HepG2 (cell line): ENCODE data around the gene SDC1. TPM values are rescaled to one million over a fixed set of nuclear protein-coding genes. Genes with fewer than 3 reads are reported as not detected.
"Not testable (repeated sequence)": the region's sequence is repeated elsewhere in the genome, so short reads cannot be mapped to it uniquely, and the experiment has no call there.

ENCODE experiments used
- ATAC-seq: fragments of 200-7000 bp; cut with Tn5 transposase; 3 replicates; pipeline ENCODE4 v1.9.1; 2020; ENCODE audit warnings: mild to moderate bottlenecking, moderate library complexity
- BruUV-seq: library from RNA; stranded (reverse); fragments of 400-500 nt; replicated peaks from 2 replicates; lab custom pipeline; 2021; lab: Mats Ljungman, UMichigan
- CTCF ChIA-PET: fragments of 300-600 bp; formaldehyde crosslinking; extraction: SDS; loops from one replicate; lab custom pipeline; 2021; ENCODE audit warnings: low total read pairs, inconsistent platforms, low intra/inter-chr PET ratio; lab: Yijun Ruan, JAX
- POLR2A ChIA-PET: fragments of 350-600 bp; sonication (Branson Sonifier 250); formaldehyde crosslinking; loops from one replicate; lab custom pipeline; 2020; ENCODE audit warnings: antibody characterized with exemption, inconsistent platforms; lab: Yijun Ruan, JAX
- DNase-seq: peaks from one replicate; pipeline ENCODE4 v3.0.0-alpha.2; 2015; ENCODE audit warnings: low spot score
- FAIRE-seq: peaks from 3 replicates; lab custom pipeline; 2011; peaks lifted over from hg19 to GRCh38; lab: Jason Lieb, UNC
- H2AFZ ChIP-seq: one replicate; pipeline ENCODE4 v1.6.1; 2011; ENCODE audit warnings: low read length, inconsistent platforms
- H3K27ac ChIP-seq: fragments of 300-600 bp; 3 replicates; pipeline ENCODE4 v1.8.0; 2011; ENCODE audit warnings: mixed run types, mild to moderate bottlenecking, mixed read lengths, low read length, inconsistent platforms; ENCODE audit not compliant: insufficient read depth; ENCODE audit errors: extremely low read length
- H3K27me3 ChIP-seq, 2 experiments: fragments of 200-600 bp in 1 of 2; 2 replicates in 1 of 2; 3 replicates in 1 of 2; pipeline versions ENCODE4 v1.6.0 to v1.8.0; 2011; ENCODE audit warnings: low read length in 2 of 2, mild to moderate bottlenecking in 2 of 2, moderate library complexity in 2 of 2, inconsistent platforms in 1 of 2; ENCODE audit not compliant: insufficient read depth in 2 of 2, control insufficient read depth in 1 of 2
- H3K36me3 ChIP-seq, 2 experiments: fragments of 200-600 bp in 1 of 2; replicated peaks in 1 of 2; 2 replicates in 1 of 2; 3 replicates in 1 of 2; pipeline versions ENCODE4 v1.5.1 to v1.8.0; 2011; ENCODE audit warnings: low read length in 2 of 2, inconsistent platforms in 1 of 2; ENCODE audit not compliant: insufficient read depth in 2 of 2, control insufficient read depth in 1 of 2
- H3K4me1 ChIP-seq: 2 replicates; pipeline ENCODE4 v1.5.1; 2012; ENCODE audit warnings: low read length, inconsistent platforms; ENCODE audit not compliant: insufficient read depth
- H3K4me2 ChIP-seq: 2 replicates; pipeline ENCODE4 v1.6.0; 2011; ENCODE audit warnings: low read depth, low read length, inconsistent platforms
- H3K4me3 ChIP-seq, 3 experiments: fragments of 200-600 bp in 1 of 3; sonication (generic), shearing (Covaris generic) in 1 of 3; replicated peaks in 1 of 3; 2 replicates each; pipeline ENCODE4 v1.5.1; 2011 to 2016; ENCODE audit warnings: low read length in 3 of 3, inconsistent platforms in 2 of 3, low read depth in 2 of 3, mild to moderate bottlenecking in 2 of 3, control low read depth in 1 of 3, mixed read lengths in 1 of 3; ENCODE audit not compliant: insufficient read depth in 1 of 3
- H3K79me2 ChIP-seq: one replicate; pipeline ENCODE4 v1.6.1; 2011; ENCODE audit warnings: low read length, inconsistent platforms; ENCODE audit not compliant: insufficient read depth
- H3K9ac ChIP-seq: 2 replicates; pipeline ENCODE4 v1.6.0; 2011; ENCODE audit warnings: mild to moderate bottlenecking, low read depth, low read length, inconsistent platforms; ENCODE audit not compliant: insufficient read depth
- H3K9me3 ChIP-seq: 2 replicates; pipeline ENCODE4 v1.5.1; 2012; ENCODE audit warnings: mild to moderate bottlenecking, low read length
- H4K20me1 ChIP-seq: 2 replicates; pipeline ENCODE4 v1.6.0; 2011; ENCODE audit warnings: inconsistent platforms, mild to moderate bottlenecking, low read length, moderate library complexity; ENCODE audit not compliant: insufficient read depth
- ARNT2 ChIP-seq: sonication (generic); formaldehyde crosslinking; IDR thresholded peaks from 2 replicates; pipeline ENCODE4 v1.8.0; 2022; ENCODE audit warnings: mild to moderate bottlenecking, low read depth, missing genetic modification reagents, moderate library complexity
- CHD2 ChIP-seq: IDR thresholded peaks from 2 replicates; pipeline ENCODE4 v1.6.1; 2011; ENCODE audit warnings: low read depth, low read length, improper control_type of control experiment
- ELF3 ChIP-seq: IDR thresholded peaks from 2 replicates; pipeline ENCODE4 v1.6.1; 2016; ENCODE audit warnings: missing genetic modification reagents, missing compliant biosample characterization
- FOXP1 ChIP-seq, 2 experiments: fragments of 450-650 bp in 1 of 2; IDR thresholded peaks; 2 replicates each; pipeline ENCODE4 v1.6.1; 2017 to 2018; ENCODE audit warnings: antibody characterized with exemption in 1 of 2
- HDAC2 ChIP-seq: sonication (generic); formaldehyde crosslinking; IDR thresholded peaks from 2 replicates; pipeline ENCODE4 v1.4.0; 2020; ENCODE audit warnings: missing genetic modification reagents
- HNRNPLL ChIP-seq: fragments of 200-400 bp; formaldehyde crosslinking; IDR thresholded peaks from 2 replicates; pipeline ENCODE4 v1.6.1; 2017; ENCODE audit warnings: mild to moderate bottlenecking, low read depth, low read length; ENCODE audit not compliant: poor library complexity, severe bottlenecking
- KLF16 ChIP-seq, 2 experiments: sonication (generic) in 1 of 2; formaldehyde crosslinking in 1 of 2; IDR thresholded peaks; 2 replicates each; pipeline versions ENCODE4 v1.6.1 to v1.8.0; 2016 to 2023; ENCODE audit warnings: missing genetic modification reagents in 2 of 2, missing compliant biosample characterization in 1 of 2
- MTA1 ChIP-seq: sonication (generic); formaldehyde crosslinking; IDR thresholded peaks from 2 replicates; pipeline ENCODE4 v1.4.0; 2020; ENCODE audit warnings: missing genetic modification reagents, mild to moderate bottlenecking, borderline replicate concordance
- RELA ChIP-seq: sonication (generic); formaldehyde crosslinking; IDR thresholded peaks from 2 replicates; pipeline ENCODE4 v1.4.0; 2020; ENCODE audit warnings: missing genetic modification reagents
- ZEB1 ChIP-seq: IDR thresholded peaks from 2 replicates; pipeline ENCODE4 v1.6.1; 2012; ENCODE audit warnings: mild to moderate bottlenecking, low read depth, inconsistent platforms; ENCODE audit not compliant: insufficient replicate concordance
- ZFX ChIP-seq: sonication (generic); formaldehyde crosslinking; IDR thresholded peaks from 2 replicates; pipeline ENCODE4 v1.4.0; 2020; ENCODE audit warnings: mild to moderate bottlenecking, low read depth, missing genetic modification reagents, moderate library complexity
- ZFY ChIP-seq: sonication (generic); formaldehyde crosslinking; IDR thresholded peaks from 2 replicates; pipeline ENCODE4 v1.4.0; 2020; ENCODE audit warnings: missing genetic modification reagents
- ZNF101 ChIP-seq: sonication (generic); formaldehyde crosslinking; IDR thresholded peaks from 2 replicates; pipeline ENCODE4 v1.4.0; 2020; ENCODE audit warnings: mild to moderate bottlenecking, low read depth, missing genetic modification reagents, borderline replicate concordance
- ZNF121 ChIP-seq: sonication (generic); formaldehyde crosslinking; IDR thresholded peaks from 2 replicates; pipeline ENCODE4 v1.5.0; 2020; ENCODE audit warnings: mild to moderate bottlenecking, missing genetic modification reagents
- ZNF296 ChIP-seq: sonication (generic); formaldehyde crosslinking; conservative IDR thresholded peaks from 2 replicates; pipeline ENCODE4 v1.5.0; 2020; ENCODE audit warnings: mild to moderate bottlenecking, missing genetic modification reagents
- ZNF317 ChIP-seq: sonication (generic); formaldehyde crosslinking; IDR thresholded peaks from 2 replicates; pipeline ENCODE4 v1.5.0; 2020; ENCODE audit warnings: mild to moderate bottlenecking, missing genetic modification reagents
- ZNF343 ChIP-seq: sonication (generic); formaldehyde crosslinking; IDR thresholded peaks from 2 replicates; pipeline ENCODE4 v1.4.0; 2020; ENCODE audit warnings: mild to moderate bottlenecking, missing genetic modification reagents
- ZNF501 ChIP-seq: sonication (generic); formaldehyde crosslinking; IDR thresholded peaks from 2 replicates; pipeline ENCODE4 v1.5.1; 2020; ENCODE audit warnings: mild to moderate bottlenecking, moderate library complexity, missing genetic modification reagents
- ZNF547 ChIP-seq: sonication (generic); formaldehyde crosslinking; IDR thresholded peaks from 2 replicates; pipeline ENCODE4 v1.5.1; 2020; ENCODE audit warnings: mild to moderate bottlenecking, missing genetic modification reagents
- ZSCAN22 ChIP-seq: sonication (generic); formaldehyde crosslinking; IDR thresholded peaks from 2 replicates; pipeline ENCODE4 v1.4.0; 2020; ENCODE audit warnings: mild to moderate bottlenecking, missing genetic modification reagents
- WGBS: methylation state at CpG from one replicate; pipeline ENCODE4 v1.1.6; 2017; ENCODE audit warnings: low lambda C conversion rate; 5-methylcytosine and 5-hydroxymethylcytosine counted together
- in situ Hi-C: cut with HindIII; loops from 2 replicates; pipeline ENCODE4 v1.10.0; 2017; ENCODE audit warnings: low pct_unique_long_range_greater_than_20kb; ENCODE audit not compliant: extremely low pct_ligation_motif_present
- intact Hi-C: fragments of 100-400 bp; cut with micrococcal nuclease; formaldehyde crosslinking; loops from one replicate; pipeline ENCODE4 v1.10.0; 2022; ENCODE audit not compliant: unreplicated experiment
- polyA plus RNA-seq, 8 experiments: library from polyadenylated mRNA; depleted of rRNA in 3 of 8; stranded (reverse) in 7 of 8; unstranded in 1 of 8; fragments of >200 nt; fragmentation: Illumina TruSeq in 4 of 8; extraction: Trizol in 4 of 8; gene quantifications; 2 replicates each; pipeline versions ENCODE4 v1.2.1 to v1.2.3, GENCODE V29; 2011 to 2016; ENCODE audit warnings: low read depth in 4 of 8, missing spikeins in 1 of 8, mixed read lengths in 1 of 8; ENCODE audit not compliant: insufficient read depth in 1 of 8
- total RNA-seq, 5 experiments: library from RNA; depleted of rRNA; stranded (reverse); fragments of >200 nt; fragmentation: Illumina TruSeq; extraction: Trizol; gene quantifications; 2 replicates each; pipeline ENCODE4 v1.2.3, GENCODE V29; 2016; ENCODE audit warnings: low read depth in 1 of 5

SDC1 gene
- total and polyA plus RNA-seq, 2 of the 13 experiments (the other 11 are each of a cell fraction or from before 2014, with no cell fraction given): 108 to 119 TPM

DNA sequence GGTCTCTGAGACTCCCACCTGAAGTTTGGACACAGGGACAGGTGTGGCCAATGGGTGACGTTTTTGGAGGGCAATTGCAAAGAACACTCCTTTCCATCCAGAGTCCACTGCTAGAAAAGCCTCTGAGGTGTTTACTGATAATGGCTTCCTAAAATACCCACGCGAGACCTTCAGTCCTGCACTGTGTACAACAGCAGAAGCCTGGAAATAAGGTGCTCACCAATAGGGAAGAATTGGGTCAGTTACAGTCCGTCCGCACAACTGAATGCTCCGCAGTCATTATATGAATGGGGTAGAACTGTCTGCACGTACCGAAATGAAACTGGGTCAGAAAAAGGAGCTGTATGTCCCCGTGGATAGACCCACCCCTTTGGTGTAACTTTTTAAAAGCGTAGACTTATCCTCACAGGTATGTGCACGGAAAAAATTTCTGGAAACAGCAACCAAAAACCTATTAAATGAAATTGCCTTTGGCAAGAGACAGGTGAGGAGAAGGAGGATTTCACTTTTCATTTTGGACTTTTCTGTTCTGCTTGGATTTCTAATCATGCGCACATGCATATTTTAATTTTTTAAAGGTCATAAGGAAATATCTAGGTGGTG is 29.4 kb downstream of the SDC1 start (continued):
- TF ChIP-seq ZNF101 (no peak), ELF3 (CRISPR knock-in tag) (no peak), HDAC2 (0 out of 2 replicates have a peak, but pooled peaks have one; percentile 8), ZFY (no peak), ZNF296 (CRISPR knock-in tag) (no peak), ZEB1 (peak; percentile 7), KLF16 (CRISPR knock-in tag; IDR thresholded peaks at IDR 0.05) (peak in 1 of 2 experiments; percentile 1; a peak in 1 of 4 replicates), ZSCAN22 (CRISPR knock-in tag) (no peak), RELA (CRISPR knock-in tag) (no peak), ARNT2 (CRISPR knock-in tag) (0 out of 2 replicates have a peak, but pooled peaks have one; percentile 1), CHD2 (no peak), HNRNPLL (no peak), FOXP1 (IDR thresholded peaks at IDR 0.05) (no peak), FOXP1 (CRISPR knock-in tag; IDR thresholded peaks at IDR 0.05) (no peak)
- TF ChIP-seq, all 625 proteins: peak for 11

DNA sequence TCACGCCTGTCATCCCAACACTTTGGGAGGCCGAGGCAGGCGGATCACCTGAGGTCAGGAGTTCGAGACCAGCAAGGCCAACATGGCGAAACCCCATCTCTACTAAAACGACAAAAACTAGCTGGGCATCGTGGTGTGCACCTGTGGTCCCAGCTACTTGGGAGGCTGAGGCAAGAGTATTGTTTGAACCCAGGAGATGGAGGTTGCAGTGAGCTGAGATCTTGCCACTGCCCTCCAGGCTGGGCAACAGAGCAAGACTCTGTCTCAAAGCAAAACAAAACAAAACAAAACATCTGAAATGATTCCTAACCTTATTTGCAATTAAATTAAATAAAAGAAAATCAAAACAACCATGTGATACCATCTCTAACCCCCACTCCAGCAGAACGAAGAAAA is 29.9 kb downstream of the SDC1 start:
- H3K36me3 ChIP-seq, ATAC-seq, intact Hi-C loops, H2AFZ ChIP-seq, CTCF ChIA-PET, H3K4me2 ChIP-seq: not testable (repeated sequence)
- H3K4me1 ChIP-seq: peaks cover 92% of the 10 kb centered on the region
- H3K27ac ChIP-seq: peak overlapping the region; percentile 73
- POLR2A ChIA-PET: interaction anchor here (1.3 to 1.9 kb wide), 4 partner anchors 8 to 30 kb away, joined by 4 to 6 read pairs (median 4); partner anchors contain the start of gene SDC1
- 0 out of 6 replicates have a peak overlapping the region, but pooled peaks of 1 of the 3 experiments have one; percentile 32 for H3K4me3 ChIP-seq
- 0 out of 2 replicates have a peak, but pooled peaks have one; percentile 10 for TF ChIP-seq ZNF343
- TF ChIP-seq ZNF121 (CRISPR knock-in tag): peak; percentile 56; the same call in 1 of the 2 replicates
- TF ChIP-seq ZNF547: peak; percentile 56; the same call in 1 of the 2 replicates
- peak; percentile 39; the same call in 1 of the 2 replicates for TF ChIP-seq ZNF501
- TF ChIP-seq ZNF317 (CRISPR knock-in tag): 0 out of 2 replicates have a peak, but pooled peaks have one; percentile 34
- TF ChIP-seq ZFX (CRISPR knock-in tag): 0 out of 2 replicates have a peak, but pooled peaks have one; percentile 17
- TF ChIP-seq MTA1 (CRISPR knock-in tag): 0 out of 2 replicates have a peak, but pooled peaks have one; percentile 15
- TF ChIP-seq, all 625 proteins: peak for 7; not testable (repeated sequence) for 618
- FAIRE-seq, H3K27me3 ChIP-seq, DNase-seq, H3K79me2 ChIP-seq, H3K9ac ChIP-seq, in situ Hi-C loops, H3K9me3 ChIP-seq, BruUV-seq, H4K20me1 ChIP-seq: not testable (repeated sequence)
- WGBS: 82% methylated on average over 8 of the region's 8 CpGs
